Kasumi-1 (cell line): ENCODE measurements around the gene GLCCI1.

Source experiments
- DNase-seq, 2 experiments: peaks; one replicate each; lab custom pipeline; 2025; lab: John Stamatoyannopoulos, UW

Gene GLCCI1

DNA sequence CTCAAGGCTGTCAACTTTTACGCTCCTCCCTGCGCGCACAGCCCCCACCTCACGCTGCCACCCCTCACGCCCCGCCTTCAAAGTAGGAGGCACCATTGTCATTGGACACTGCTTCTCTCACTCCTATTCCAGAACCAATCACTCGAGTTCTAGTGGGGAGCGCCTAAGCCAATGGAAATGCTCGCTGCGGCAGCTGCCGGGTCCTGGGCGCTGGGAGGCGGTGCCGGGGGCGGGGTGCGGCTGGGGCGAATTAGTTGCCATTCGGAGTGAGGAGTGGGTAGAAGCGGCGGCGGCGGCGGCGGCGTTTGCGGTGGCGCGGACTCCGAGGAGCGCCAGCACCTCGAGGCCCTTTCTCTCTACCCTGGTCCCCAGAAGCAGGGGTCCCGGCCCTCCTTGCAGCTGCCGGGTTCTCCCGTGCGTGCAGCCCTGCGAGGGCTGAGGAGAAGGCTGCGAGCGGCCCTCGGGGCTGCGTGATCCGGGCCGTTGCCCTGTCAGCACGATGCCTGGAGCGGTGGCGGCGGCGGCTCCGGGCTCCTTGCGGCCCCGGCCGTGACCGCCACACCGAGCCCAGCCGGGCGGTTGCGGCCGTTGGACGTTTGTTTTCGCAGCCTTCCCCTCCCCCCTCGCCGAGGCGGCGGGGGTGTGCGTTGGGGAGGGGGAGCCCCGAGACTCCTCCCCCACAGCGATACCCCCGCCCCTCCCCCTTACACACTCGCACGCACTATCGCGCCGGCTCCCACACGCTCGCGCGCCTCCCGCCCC, at the start of gene GLCCI1:
TSS of gene GLCCI1 (plus strand) at position 253 of the 762 bp plus-strand sequence. CDS start 555 bp downstream, outside the sequence.
- DNase-seq, result peak; percentile 87 to 93

DNA sequence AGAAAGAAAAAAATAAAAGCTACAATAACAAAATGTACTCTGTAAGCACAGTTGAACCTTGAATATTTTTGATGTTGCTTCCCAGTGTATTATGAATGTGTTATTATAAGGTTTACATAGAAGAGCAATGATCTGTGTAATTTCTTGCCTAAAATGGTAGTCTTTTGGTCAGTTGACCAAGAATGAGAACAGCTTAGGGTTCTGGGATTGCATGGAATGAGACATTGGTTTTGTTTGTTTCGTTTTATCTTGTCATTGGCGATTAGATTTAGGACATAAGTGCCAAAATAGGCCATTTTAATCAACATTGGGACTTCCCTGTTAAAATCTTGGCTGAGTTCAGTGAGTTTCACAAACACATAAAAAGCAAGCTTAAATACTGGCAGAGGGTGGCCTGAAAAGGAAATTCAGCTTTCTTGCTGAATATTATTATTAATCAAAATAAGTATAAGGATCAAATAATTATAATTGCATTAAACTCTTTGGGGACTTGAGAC, 49.1 kb upstream of the GLCCI1 start:
- no peak for DNase-seq

DNA sequence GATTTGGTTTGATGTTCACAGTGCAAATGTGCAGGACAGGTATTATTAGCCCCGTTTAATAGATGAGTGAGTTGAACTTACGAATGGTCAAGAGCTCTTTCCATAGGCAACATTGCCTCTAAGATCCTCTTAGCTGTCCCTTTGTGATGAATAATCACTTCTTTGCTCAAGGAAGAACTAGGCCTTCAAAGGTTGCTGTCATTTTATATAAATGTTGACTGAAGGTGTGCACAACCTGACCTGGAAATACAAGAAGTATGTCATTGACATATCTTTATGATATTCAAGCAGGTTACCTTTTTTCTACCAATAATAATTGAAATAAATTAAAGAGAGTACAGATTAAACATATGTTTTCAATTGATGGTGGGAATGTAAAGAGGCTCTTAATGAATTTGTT, 48.5 kb upstream of the GLCCI1 start:
- DNase-seq, result no peak

DNA sequence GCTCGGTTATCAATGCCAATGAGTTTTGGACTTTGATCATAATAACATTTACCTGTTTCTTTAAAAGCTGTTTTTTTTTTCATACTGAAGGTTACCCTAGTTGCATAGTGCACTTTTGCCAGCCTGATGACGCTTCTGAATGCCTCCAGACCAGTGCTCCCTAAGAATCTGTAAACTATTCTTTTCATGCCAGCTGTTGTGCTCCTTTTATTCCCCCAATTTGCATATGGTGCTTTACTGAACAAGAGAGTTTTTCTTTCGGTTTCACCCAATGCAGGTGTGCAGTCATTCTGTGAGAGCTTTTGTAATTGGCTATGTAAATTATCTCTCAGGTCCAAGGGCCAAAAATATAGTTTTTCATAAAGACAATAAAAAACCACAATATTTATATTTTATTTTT, 48.1 kb upstream of the GLCCI1 start:
- DNase-seq, result no peak

DNA sequence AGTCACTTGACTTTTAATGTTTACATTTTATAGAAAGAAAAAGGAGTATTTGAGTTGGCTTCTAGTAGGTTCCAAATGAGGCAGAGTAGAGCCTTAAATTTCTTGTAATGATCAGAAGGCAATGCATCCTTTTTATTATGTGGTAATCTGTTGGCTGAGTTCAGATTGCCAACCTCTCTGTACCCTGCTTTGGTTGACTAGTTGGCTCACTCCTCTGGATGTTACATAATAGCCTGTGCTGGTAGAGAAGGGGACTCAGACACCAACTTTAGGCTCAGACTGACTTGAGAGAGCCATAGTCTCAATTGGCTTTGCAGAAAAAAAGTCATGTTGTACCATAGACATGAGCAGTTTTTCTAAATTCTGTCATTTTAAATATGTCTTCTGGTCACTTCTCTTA, 46.8 kb upstream of the GLCCI1 start:
- DNase-seq, result no peak

DNA sequence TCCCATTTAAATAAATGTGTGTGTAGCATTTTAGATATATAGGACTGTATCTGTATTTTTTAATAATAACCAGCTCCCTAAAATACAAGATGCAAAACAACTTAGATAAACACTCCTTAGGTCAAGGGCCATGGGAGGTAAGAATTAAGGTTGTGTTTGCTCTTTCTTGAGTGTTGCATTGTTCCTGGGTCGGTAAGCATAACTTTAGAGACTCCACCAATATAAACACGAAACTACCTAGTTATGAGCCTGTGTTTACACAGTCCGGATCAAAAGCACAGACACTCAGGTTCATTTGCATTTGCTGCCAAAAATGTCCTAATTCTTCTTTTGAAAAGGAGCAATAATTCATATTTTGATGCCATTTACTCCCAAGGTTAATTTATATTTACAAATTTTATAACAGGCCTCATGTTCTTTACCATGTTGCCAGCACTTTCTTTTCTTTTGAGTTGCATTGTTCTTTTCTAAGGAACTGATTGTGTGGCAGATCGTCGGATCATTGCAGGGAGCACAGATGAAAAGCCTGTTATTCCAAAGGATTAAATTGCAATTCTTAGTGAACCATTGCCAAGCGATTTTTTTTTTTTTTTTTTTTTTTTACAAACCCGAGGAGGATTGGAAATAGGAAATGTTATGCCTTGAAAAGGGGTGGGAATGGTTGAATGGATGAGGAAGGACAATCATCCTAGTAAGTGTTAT, 45.8 kb upstream of the GLCCI1 start:
- no peak for DNase-seq

DNA sequence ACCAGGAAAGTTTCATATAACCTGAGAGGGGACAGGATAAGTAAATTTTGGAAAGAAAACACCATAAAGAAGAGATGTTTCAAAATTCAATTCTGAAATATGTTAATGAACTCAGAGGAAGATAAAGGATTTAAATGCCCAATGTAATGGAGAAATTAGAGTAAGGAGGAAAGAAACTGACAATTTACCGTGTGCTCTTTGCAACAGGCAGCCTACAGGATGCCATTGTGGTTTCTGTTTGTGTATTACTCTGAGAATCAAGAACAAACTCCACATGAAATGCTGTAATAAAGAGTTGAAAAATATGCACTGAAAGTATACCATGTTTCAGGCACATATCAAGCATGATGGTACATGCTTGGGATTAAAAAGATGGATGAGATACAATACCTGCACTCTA, 44.8 kb upstream of the GLCCI1 start:
- no peak for DNase-seq

DNA sequence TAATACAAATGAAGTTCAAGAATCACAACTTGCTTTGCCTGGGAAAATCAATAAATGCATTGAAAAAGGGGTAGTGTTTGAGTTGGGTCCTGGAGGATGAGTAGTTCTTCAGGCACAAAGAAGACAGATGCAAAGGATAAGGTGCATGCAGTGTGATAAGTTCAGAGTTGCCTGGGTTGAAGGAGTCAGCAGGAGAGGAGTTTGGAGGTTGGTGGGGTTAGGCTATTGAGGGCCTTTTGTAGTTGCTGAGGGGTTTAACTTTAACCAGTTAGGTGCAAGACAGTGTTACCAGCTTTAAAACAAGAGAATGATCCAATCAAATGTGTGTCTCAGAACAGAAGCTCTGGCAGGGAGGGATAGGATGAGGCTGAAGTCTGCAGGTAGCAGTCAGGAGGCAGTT, 44.3 kb upstream of the GLCCI1 start:
- no peak for DNase-seq

DNA sequence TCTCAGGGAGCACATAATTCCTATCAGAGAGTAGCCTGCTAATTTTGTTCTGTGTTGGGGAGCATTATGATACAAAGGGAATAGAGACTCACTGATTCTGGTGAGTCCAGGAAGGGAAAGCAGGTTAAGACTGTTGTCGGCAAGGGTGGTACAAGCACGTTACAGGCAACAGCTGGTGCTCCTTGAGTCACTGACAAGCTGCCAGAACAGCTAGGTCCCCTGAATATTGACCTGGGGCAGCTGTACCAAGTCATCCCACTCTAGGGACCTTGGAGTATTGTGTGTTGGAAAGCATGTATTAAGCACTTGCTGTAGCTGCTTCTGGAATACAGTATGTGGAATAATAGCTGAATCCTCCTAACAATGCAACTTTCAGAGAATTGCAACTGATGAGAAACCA, 37.0 kb upstream of the GLCCI1 start:
- no peak for DNase-seq

DNA sequence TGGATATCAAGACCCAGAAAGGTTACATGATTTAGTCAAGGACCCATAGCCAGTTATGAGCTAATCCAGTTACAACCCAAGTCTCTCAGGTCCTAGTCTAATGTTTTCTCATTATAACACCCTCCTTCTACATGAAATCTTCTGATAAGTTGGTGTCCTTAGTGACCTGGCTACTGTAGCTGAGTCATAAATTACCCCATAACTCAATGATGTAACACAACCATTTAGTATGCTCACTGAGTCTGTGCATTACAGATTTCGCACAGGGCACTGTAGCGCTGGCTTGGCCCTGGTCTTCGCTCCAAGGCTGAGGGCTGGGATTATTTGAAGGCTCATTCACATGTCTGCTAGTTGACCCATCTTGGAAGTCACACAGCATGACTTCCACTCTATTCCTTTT, 36.0 kb upstream of the GLCCI1 start:
- no peak for DNase-seq

DNA sequence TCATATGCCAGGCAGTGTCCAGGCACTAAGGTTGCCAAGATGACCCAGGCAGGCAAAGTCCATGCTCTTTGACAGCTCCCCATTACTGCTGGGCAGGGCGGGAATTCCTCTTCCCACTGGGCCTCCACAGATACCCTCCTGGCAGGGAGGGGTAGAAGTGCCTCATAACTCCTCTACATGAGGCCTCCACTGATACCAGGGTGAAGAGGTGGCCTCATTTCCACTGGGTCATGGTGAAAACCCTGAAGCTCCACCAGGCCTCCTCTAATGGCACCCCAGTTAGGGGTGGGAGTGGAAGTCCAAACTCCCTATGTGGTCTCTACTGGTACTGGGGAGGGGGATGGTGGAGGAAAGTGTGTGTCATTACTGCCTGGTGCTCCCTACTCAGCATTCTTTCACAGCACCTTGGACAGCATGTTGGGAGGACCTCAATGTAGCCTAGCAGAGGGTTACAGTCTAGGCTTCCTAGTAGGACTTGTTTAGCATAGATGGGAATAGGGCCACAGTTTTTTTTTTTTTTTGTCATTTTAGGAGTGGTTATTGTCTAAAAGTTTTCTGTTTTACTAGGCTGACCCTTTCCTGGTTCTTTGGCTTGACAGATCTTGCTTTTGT, 34.6 kb upstream of the GLCCI1 start:
- no peak for DNase-seq

DNA sequence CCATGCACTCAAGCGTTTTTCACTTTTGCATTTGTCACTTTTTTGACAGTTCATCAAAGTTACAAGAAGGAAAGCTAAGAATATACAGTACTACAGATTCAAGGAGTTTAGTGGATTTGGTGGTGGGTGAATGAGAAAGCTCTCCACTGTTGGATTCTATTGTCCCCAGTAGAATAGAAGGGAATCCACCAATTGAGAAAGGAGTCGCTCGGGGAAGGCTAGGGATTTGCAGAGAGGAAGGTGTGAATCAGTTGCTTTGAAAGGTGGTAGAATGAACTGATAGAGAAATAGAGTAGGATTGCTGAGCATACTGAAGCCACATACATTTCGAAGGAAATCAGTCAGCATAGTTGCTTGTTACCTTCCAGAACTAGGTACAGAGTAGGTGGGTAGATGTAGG, 33.7 kb upstream of the GLCCI1 start:
- no peak for DNase-seq

DNA sequence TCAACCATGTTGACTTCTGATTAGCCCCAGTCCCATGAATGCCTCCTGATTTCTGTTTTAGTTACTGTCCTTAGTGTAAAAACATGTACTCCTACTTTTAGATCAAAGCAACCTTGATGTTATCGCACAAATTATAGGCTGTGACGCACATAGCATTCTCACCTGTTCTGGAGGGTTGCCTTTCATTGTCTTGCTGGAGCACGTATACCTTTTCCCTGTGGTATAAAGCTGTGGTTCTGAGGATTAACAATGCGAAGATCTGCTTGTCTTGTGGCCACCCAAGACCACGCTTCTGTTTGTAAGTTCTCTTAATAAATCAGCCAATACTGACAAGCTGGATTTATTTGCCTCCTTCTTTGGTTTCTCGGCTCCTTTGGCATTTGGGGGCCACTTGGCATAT, 30.1 kb upstream of the GLCCI1 start:
- DNase-seq, result no peak

DNA sequence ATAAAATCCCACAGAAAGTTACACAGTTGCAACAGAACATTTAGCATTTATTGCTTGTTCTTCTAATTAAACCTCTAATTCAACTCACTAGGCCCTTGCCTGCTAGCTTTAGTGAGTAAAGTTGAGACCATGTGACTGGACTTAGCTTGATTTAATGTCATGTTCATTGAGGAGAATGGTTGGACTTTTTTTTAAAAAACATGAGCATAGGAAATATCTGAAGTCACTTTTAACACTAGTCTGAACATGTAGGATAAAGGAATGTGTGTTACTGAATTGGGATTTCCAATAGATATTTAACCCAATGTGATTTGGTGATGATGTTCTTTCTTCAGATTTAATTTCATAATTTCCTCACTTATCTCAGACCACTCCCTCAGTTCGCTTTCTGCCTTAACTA, 24.6 kb upstream of the GLCCI1 start:
- DNase-seq, result no peak

DNA sequence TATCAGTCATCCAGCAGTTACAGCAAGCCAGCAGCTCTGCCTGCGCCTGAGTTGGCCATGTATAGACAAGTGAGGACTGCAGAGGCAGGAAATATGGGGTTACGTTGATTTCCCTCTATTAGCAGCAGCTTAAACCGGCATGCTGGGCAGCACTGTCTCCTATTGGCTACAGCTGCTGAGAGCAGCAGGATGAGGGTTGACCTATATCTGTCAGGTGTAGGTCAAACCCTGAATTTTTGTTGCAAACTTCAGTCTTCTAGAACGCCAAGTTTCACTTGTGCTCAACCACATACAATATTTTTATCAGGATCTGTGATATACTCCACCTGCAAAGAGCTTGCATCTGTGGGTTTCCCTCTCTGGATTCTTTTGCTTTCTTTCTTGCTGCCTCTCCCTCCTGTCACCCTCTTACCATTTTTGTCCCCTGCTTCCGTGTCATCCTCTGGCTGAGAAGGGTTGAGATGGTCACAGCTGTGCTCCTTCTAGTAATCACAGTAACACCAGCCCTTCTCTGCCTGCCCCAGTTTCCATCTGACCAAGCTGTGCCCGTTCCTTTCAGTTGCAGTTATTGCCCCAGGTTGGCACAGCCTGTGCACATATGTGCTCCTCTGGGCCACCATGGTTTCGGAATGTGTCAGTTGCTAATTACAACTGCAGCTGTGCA, 23.8 kb upstream of the GLCCI1 start:
- no peak for DNase-seq

DNA sequence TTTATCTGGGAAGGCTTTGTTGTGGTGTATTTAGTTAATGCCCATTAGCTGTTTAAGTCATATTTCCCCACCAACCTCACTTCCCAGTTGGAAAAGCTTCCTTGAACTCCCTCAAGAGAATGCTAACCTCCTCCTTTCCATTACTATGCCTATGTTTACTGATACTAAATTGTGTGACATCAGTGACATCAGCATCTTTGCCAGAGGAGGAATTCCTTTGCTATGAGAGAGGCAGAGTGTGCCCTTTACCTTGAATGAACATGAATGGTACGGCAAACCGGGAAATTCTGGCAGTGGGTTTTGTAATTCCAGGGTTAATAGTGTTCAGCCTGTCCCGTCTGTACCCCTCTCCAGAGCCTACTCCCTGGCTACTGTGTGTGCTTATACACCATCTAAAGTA, 22.1 kb upstream of the GLCCI1 start:
- DNase-seq, result no peak

DNA sequence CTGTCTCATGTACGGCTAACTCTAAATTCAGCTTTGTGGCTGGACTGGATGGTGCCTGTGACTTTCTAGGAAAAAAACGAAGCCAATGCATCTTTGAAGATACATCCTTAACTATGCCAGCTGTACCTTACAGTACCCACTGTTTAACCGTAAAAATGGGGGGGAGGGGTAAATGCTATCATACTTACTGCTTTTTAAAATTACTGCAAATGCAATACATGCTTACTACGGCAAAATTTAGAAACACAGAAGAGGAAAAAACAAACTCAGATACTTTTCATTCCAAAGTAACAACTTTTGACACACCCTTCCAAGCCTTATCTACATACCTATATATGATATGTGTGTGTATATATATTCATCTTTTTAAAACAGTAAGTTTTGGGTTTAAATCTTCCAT, 20.4 kb upstream of the GLCCI1 start:
- no peak for DNase-seq

DNA sequence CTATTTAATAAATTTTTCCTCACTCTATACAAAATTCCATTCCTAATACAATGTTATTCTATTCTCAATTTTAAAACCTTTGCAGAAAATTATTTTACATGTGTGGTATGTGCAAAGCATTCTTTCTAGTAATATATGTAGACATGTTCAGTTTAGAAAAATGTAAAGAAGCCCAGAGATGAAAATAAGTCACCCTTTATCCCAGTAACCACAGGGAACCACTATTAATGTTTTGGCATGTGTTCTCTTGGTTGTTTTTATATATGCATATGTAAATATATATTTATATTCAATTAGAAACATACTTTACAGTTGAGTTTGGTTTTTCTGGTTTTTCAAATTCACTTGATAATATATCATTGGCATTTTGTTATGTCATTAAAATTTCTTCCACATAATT, 14.8 kb upstream of the GLCCI1 start:
- no peak for DNase-seq

DNA sequence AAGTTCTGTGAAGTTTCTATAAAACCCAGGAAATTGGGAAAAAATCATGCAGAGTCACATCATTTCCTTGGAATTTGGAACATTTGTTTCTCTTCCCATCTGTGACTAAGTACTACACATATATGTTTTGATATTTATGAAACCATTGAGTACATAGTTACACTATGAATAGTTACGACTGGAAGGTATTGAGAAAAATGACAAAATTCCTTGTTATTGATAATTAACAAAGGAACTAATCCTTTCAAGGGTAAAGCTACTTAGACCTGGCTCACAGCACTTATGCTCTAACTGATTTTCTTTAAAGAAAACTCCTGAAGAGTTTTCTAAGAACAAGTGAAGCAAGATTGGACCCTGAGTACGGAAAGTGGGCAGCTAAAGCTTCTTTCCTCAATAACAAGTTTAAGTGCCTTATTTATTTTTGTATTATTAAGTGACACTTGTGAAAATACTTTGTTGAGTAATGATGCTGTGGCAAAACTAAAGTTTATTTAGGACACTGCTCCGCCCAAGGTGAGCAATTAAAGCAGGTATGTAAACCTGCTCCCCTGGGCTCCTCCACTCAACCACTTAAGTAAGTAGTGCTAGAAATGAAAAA, 12.0 kb upstream of the GLCCI1 start:
- DNase-seq, result no peak

DNA sequence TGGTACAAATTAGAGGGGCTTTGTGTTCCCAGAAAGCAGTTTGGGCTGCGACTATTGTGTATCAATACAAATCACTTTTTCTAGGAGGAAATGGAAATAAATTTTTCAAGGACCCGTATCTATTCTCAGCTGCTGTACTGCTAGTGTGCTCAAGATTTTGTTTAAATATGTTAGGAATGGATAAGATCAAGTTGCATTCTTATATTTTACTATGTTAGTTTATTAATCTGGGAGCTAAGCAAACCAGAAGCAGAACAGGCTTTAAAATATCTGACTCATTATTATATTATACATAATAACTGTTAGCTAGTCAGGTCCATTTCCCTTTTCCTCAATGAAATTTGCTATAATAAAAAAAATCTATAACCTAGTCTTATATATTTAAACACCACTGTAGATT, 11.1 kb upstream of the GLCCI1 start:
- DNase-seq, result no peak

DNA sequence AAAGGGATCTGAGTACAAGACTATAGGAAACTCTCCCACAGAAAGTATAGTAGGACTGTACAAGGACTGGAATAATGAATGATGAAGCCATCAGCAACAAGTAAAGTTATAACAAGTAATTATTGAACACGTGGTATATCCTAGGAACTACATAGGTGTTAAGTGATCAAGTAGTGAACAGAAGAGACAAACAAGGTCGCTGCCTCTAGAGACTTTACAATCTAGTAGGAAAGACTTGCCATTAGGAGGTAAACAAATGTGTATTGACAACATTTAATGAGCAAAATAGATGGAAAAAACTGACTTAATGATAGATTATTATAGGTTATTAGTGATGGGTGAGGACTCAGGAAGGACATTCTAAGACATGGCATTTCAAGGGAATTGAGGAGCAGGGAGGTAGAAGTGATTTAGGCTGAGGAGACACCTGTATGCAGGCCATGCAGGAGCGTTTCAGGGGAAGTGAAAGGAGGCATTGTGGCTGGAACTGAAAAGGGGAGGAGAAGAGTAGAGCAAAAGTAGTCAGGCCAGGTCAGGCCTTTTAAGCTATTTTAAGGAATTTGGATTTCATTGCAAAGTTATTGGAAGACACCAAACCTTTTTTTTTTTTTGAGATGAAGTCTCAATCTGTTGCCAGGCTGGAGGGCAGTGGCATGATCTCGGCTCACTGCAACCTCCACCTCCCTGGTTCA, 8.5 kb upstream of the GLCCI1 start:
- no peak for DNase-seq

DNA sequence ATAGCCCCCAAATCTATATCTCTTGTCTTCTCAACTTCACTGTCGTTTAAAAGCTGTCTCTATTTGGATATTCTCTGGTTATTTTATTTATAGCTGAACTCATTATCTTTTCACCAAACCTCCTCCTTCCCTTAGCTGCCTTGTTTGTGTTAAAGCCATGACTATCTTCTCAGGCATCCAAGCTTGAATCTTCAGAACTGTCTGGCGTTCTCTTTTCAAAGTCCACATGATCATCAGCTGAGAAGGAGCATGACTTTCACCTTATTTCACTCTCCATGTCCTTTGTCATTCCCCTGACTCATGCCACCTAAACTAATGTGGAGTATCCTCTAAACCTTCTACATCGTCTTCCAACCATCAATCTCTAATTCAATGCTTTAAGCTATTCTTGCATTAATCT, 5.7 kb upstream of the GLCCI1 start:
- no peak for DNase-seq
